HCT116 (cell line): ENCODE results near the gene PNRC1. TPM values are rescaled to one million over a fixed set of nuclear protein-coding genes. Genes with fewer than 3 reads are reported as not detected.

Experiments
- ATAC-seq: fragments of 200-7000 bp; cut with Tn5 transposase; 2 replicates; pipeline ENCODE4 v1.9.1; 2020; ENCODE audit warnings: mild to moderate bottlenecking, moderate library complexity
- BruUV-seq: library from RNA; stranded (reverse); fragments of 400-500 nt; replicated peaks from 2 replicates; lab custom pipeline; 2021; lab: Mats Ljungman, UMichigan
- CTCF ChIA-PET: fragments of 300-600 bp; sonication (Branson Sonifier 250); formaldehyde crosslinking; loops from one replicate; lab custom pipeline; 2021; ENCODE audit warnings: antibody characterized with exemption; lab: Charles Lee
- POLR2A ChIA-PET: fragments of 300-600, 350-600 bp; sonication (Branson Sonifier 250); formaldehyde crosslinking; loops from one replicate; lab custom pipeline; 2021; ENCODE audit warnings: antibody characterized with exemption; lab: Charles Lee
- RAD21 ChIA-PET, 2 experiments: fragments of 300-600 bp; sonication (Branson Sonifier 250); formaldehyde crosslinking; loops; one replicate each; lab custom pipeline; 2023; ENCODE audit warnings: low total read pairs in 2 of 2; ENCODE audit not compliant: uncharacterized antibody in 2 of 2, unreplicated experiment in 2 of 2, low non-redundant PET in 1 of 2; lab: Charles Lee
- DNase-seq: peaks from one replicate; pipeline ENCODE4 v3.0.0-alpha.2; 2010; ENCODE audit warnings: low read depth, low spot score
- H2AFZ ChIP-seq: fragments of 200-600 bp; shearing (Covaris generic), sonication (generic); 2 replicates; pipeline ENCODE4 v1.6.1; 2017; ENCODE audit warnings: low read depth, mixed run types, mixed read lengths, antibody characterized with exemption, low read length; ENCODE audit not compliant: poor library complexity, severe bottlenecking
- H3K27ac ChIP-seq: 2 replicates; pipeline ENCODE4 v1.5.1; 2012; ENCODE audit warnings: low read depth, low read length
- H3K27me3 ChIP-seq: fragments of 200-600 bp; sonication (generic); 2 replicates; pipeline ENCODE4 v1.6.1; 2016; ENCODE audit warnings: mixed run types, low read length, mixed read lengths; ENCODE audit not compliant: insufficient read depth
- H3K36me3 ChIP-seq, 2 experiments: fragments of 200-500 bp in 1 of 2; fragments of 200-600 bp in 1 of 2; sonication (Bioruptor generic) in 1 of 2; sonication (generic) in 1 of 2; 2 replicates each; pipeline versions ENCODE4 v1.5.1 to v1.6.1; 2014 to 2016; ENCODE audit warnings: low read length in 2 of 2, inconsistent platforms in 1 of 2, mixed read lengths in 1 of 2, mixed run types in 1 of 2; ENCODE audit not compliant: insufficient read depth in 2 of 2, control insufficient read depth in 1 of 2
- H3K4me1 ChIP-seq, 2 experiments: fragments of 200-600 bp in 1 of 2; sonication (generic) in 1 of 2; 2 replicates each; pipeline versions ENCODE4 v1.5.1 to v1.6.1; 2012 to 2017; ENCODE audit warnings: low read length in 2 of 2, inconsistent platforms in 1 of 2, mild to moderate bottlenecking in 1 of 2, mixed read lengths in 1 of 2, mixed run types in 1 of 2, moderate library complexity in 1 of 2; ENCODE audit not compliant: insufficient read depth in 2 of 2, control insufficient read depth in 1 of 2
- H3K4me2 ChIP-seq: fragments of 200-600 bp; sonication (generic); 2 replicates; pipeline ENCODE4 v1.6.1; 2017; ENCODE audit warnings: mixed run types, low read length, mixed read lengths
- H3K4me3 ChIP-seq, 2 experiments: fragments of 200-600 bp in 1 of 2; sonication (generic) in 1 of 2; replicated peaks in 1 of 2; 2 replicates each; pipeline ENCODE4 v1.5.1; 2011 to 2016; ENCODE audit warnings: low read length in 2 of 2, control low read depth in 1 of 2, low read depth in 1 of 2, mild to moderate bottlenecking in 1 of 2, mixed read lengths in 1 of 2, mixed run types in 1 of 2
- H3K79me2 ChIP-seq: fragments of 200-600 bp; sonication (generic); 2 replicates; pipeline ENCODE4 v1.6.1; 2017; ENCODE audit warnings: mild to moderate bottlenecking, mixed run types, low read length, moderate library complexity, mixed read lengths; ENCODE audit not compliant: insufficient read depth
- H3K9ac ChIP-seq: fragments of 200-600 bp; sonication (generic); 2 replicates; pipeline ENCODE4 v1.6.1; 2016; ENCODE audit warnings: low read length, mixed read lengths
- H3K9me2 ChIP-seq: fragments of 200-600 bp; sonication (generic), shearing (Covaris generic); 2 replicates; pipeline ENCODE4 v1.6.1; 2017; ENCODE audit warnings: mixed run types, mild to moderate bottlenecking, moderate library complexity; ENCODE audit not compliant: insufficient read depth
- H3K9me3 ChIP-seq, 2 experiments: fragments of 200-500 bp in 1 of 2; fragments of 200-600 bp in 1 of 2; sonication (Bioruptor generic) in 1 of 2; sonication (generic) in 1 of 2; 2 replicates each; pipeline ENCODE4 v1.6.1; 2014 to 2017; ENCODE audit warnings: low read length in 2 of 2, mixed read lengths in 2 of 2, inconsistent platforms in 1 of 2, low read depth in 1 of 2, mild to moderate bottlenecking in 1 of 2, mixed run types in 1 of 2, moderate library complexity in 1 of 2; ENCODE audit not compliant: control insufficient read depth in 1 of 2, insufficient read depth in 1 of 2
- H4K20me1 ChIP-seq: fragments of 200-600 bp; sonication (generic), shearing (Covaris generic); 2 replicates; pipeline ENCODE4 v1.6.1; 2017; ENCODE audit warnings: mixed run types, mild to moderate bottlenecking, moderate library complexity; ENCODE audit not compliant: insufficient read depth
- ATF3 ChIP-seq: IDR thresholded peaks from 2 replicates; pipeline ENCODE4 v1.6.1; 2012
- FOSL1 ChIP-seq: IDR thresholded peaks from 2 replicates; pipeline ENCODE4 v1.6.1; 2012; ENCODE audit warnings: low read depth
- MAX ChIP-seq: IDR thresholded peaks from 2 replicates; pipeline ENCODE4 v1.6.1; 2012
- POLR2AphosphoS5 ChIP-seq: IDR thresholded peaks from 2 replicates; pipeline ENCODE4 v1.6.1; 2011; ENCODE audit warnings: mild to moderate bottlenecking, low read depth, low read length, moderate library complexity
- RAD21 ChIP-seq: IDR thresholded peaks from 2 replicates; pipeline ENCODE4 v1.6.1; 2012; ENCODE audit warnings: low read depth, mild to moderate bottlenecking
- SIN3A ChIP-seq: IDR thresholded peaks from 2 replicates; pipeline ENCODE4 v1.6.1; 2012; ENCODE audit warnings: low read depth
- SP1 ChIP-seq: IDR thresholded peaks from 2 replicates; pipeline ENCODE4 v1.6.1; 2012; ENCODE audit warnings: low read depth
- SRF ChIP-seq: IDR thresholded peaks from 2 replicates; pipeline ENCODE4 v1.6.1; 2012; ENCODE audit warnings: low read depth
- TCF7L2 ChIP-seq: IDR thresholded peaks from 2 replicates; pipeline ENCODE4 v1.7.0; 2011; ENCODE audit warnings: borderline replicate concordance, inconsistent platforms; ENCODE audit not compliant: insufficient read depth, insufficient read length; ENCODE audit errors: extremely low read depth
- ZBTB33 ChIP-seq: IDR thresholded peaks from 2 replicates; pipeline ENCODE4 v1.6.1; 2011; ENCODE audit warnings: mild to moderate bottlenecking, low read length, moderate library complexity; ENCODE audit not compliant: insufficient replicate concordance; ENCODE audit errors: extremely low read depth
- intact Hi-C: fragments of 100-400 bp; cut with micrococcal nuclease; formaldehyde crosslinking; loops from 2 replicates; pipeline ENCODE4 v1.10.0; 2022
- total RNA-seq: library from RNA; stranded (reverse); gene quantifications from one replicate; pipeline ENCODE4 v1.2.1, GENCODE V29; 2021; ENCODE audit not compliant: unreplicated experiment

PNRC1 gene
- total RNA-seq, 1 experiment from 2014 or later: 66.8 TPM

GRCh38 chr6:89045576-89045975 lies 35.0 kb upstream of the PNRC1 start:
- ChIA-PET POLR2A (interaction anchor here (0.6 kb wide), 1 partner anchor 29 kb away, joined by 3 read pairs; no protein-coding TSS in a partner anchor), CTCF (no interaction called here), RAD21 (no interaction called here)
- Histone ChIP-seq H3K9me3 (no peaks in the 10 kb centered on the region), H2AFZ (no peak overlapping the region), H3K4me1 (no peaks in the 10 kb centered on the region), H3K79me2 (no peaks in the 10 kb centered on the region), H3K27me3 (no peaks in the 10 kb centered on the region), H3K36me3 (no peaks in the 10 kb centered on the region), H3K9me2 (no peaks in the 10 kb centered on the region), H3K4me2 (no peak overlapping the region), H4K20me1 (no peaks in the 10 kb centered on the region), H3K4me3 (no peak overlapping the region), H3K9ac (no peak overlapping the region), H3K27ac (no peak overlapping the region)
- no TSS peak for BruUV-seq
- TF ChIP-seq SIN3A (no peak), FOSL1 (no peak), POLR2AphosphoS5 (no peak), SRF (no peak), SP1 (no peak), ZBTB33 (no peak), MAX (no peak), RAD21 (no peak), TCF7L2 (no peak), ATF3 (no peak)
- ATAC-seq (no peak), DNase-seq (no peak)
- intact Hi-C loops: no loop called here
